K562 (cell line): ENCODE data around the gene KIF3A. TPM values are rescaled to one million over a fixed set of nuclear protein-coding genes. Genes with fewer than 3 reads are reported as not detected.

Experiments used
- ADNP ChIP-seq: fragments of 200-800 bp; sonication (Bioruptor generic); IDR thresholded peaks from 2 replicates; pipeline ENCODE4 v1.6.1; 2016; ENCODE audit warnings: missing genetic modification characterization, missing compliant biosample characterization
- BRF2 ChIP-seq: IDR thresholded peaks from 3 replicates; pipeline ENCODE4 v1.6.1; 2011; ENCODE audit warnings: borderline replicate concordance, mild to moderate bottlenecking; ENCODE audit not compliant: insufficient read length, insufficient read depth
- DIDO1 ChIP-seq: fragments of 450-650 bp; IDR thresholded peaks from 2 replicates; pipeline ENCODE4 v1.6.1; 2016; ENCODE audit warnings: low read depth, missing biosample characterization, missing genetic modification characterization
- JUND ChIP-seq, 2 experiments: IDR thresholded peaks; 2 replicates in 1 of 2; 3 replicates in 1 of 2; pipeline ENCODE4 v1.6.1; 2011; ENCODE audit warnings: borderline replicate concordance in 2 of 2, low read depth in 2 of 2, low read length in 2 of 2, improper control_type of control experiment in 1 of 2, missing biosample characterization in 1 of 2, missing genetic modification characterization in 1 of 2, missing genetic modification reagents in 1 of 2
- KLF10 ChIP-seq: fragments of 250-450 bp; sonication (Bioruptor Pico); IDR thresholded peaks from 2 replicates; pipeline ENCODE4 v1.6.1; 2021; ENCODE audit warnings: matching md5 sums
- LEF1 ChIP-seq: fragments of 450-650 bp; IDR thresholded peaks from 2 replicates; pipeline ENCODE4 v1.6.1; 2016; ENCODE audit warnings: mild to moderate bottlenecking
- MEF2A ChIP-seq: IDR thresholded peaks from 2 replicates; pipeline ENCODE4 v1.6.1; 2011; ENCODE audit warnings: low read depth, mild to moderate bottlenecking, low read length, moderate library complexity; ENCODE audit not compliant: control insufficient read depth
- NCOA1 ChIP-seq: fragments of 450-650 bp; IDR thresholded peaks from 2 replicates; pipeline ENCODE4 v1.6.1; 2016; ENCODE audit warnings: low read depth
- NFE2L1 ChIP-seq: fragments of 450-650 bp; IDR thresholded peaks from 2 replicates; pipeline ENCODE4 v1.6.1; 2016; ENCODE audit warnings: missing genetic modification characterization, low read depth, mild to moderate bottlenecking, missing compliant biosample characterization, moderate library complexity, borderline replicate concordance
- NUFIP1 ChIP-seq: fragments of 450-650 bp; IDR thresholded peaks from 2 replicates; pipeline ENCODE4 v1.6.1; 2018; ENCODE audit not compliant: partially characterized antibody
- POLR2B ChIP-seq: fragments of 450-650 bp; IDR thresholded peaks from 2 replicates; pipeline ENCODE4 v1.6.1; 2018; ENCODE audit warnings: low read depth; ENCODE audit not compliant: partially characterized antibody
- POU5F1 ChIP-seq: fragments of 150-350 bp; IDR thresholded peaks from 2 replicates; pipeline ENCODE4 v1.6.1; 2014; ENCODE audit warnings: borderline replicate concordance, low read length, low read depth, mild to moderate bottlenecking; ENCODE audit not compliant: partially characterized antibody
- RBM34 ChIP-seq: fragments of 200-400 bp; formaldehyde crosslinking; IDR thresholded peaks from 2 replicates; pipeline ENCODE4 v1.6.1; 2018; ENCODE audit warnings: low read length, borderline replicate concordance; ENCODE audit not compliant: insufficient read depth
- SFPQ ChIP-seq: fragments of 200-400 bp; formaldehyde crosslinking; IDR thresholded peaks from 2 replicates; pipeline ENCODE4 v1.6.1; 2017; ENCODE audit warnings: mild to moderate bottlenecking, low read depth, low read length, moderate library complexity
- SUPT5H ChIP-seq: fragments of 450-650 bp; IDR thresholded peaks from 2 replicates; pipeline ENCODE4 v1.6.1; 2016
- TARDBP ChIP-seq: fragments of 450-650 bp; IDR thresholded peaks from 2 replicates; pipeline ENCODE4 v1.6.1; 2016
- TCF15 ChIP-seq: fragments of 250-450 bp; sonication (Bioruptor Pico); IDR thresholded peaks from 2 replicates; pipeline ENCODE4 v1.8.0; 2022; ENCODE audit warnings: moderate library complexity, mild to moderate bottlenecking, inconsistent platforms
- TCF3 ChIP-seq: sonication (generic); formaldehyde crosslinking; IDR thresholded peaks from 2 replicates; pipeline ENCODE4 v1.4.0; 2020; ENCODE audit warnings: mild to moderate bottlenecking, missing genetic modification reagents
- THRAP3 ChIP-seq: fragments of 450-650 bp; IDR thresholded peaks from 2 replicates; pipeline ENCODE4 v1.6.1; 2016; ENCODE audit warnings: mild to moderate bottlenecking, inconsistent platforms, borderline replicate concordance
- XRCC5 ChIP-seq: fragments of 200-400 bp; formaldehyde crosslinking; IDR thresholded peaks from 2 replicates; pipeline ENCODE4 v1.6.1; 2017; ENCODE audit warnings: low read depth, mild to moderate bottlenecking, low read length
- ZFPM2 ChIP-seq: fragments of 250-450 bp; sonication (Bioruptor Pico); IDR thresholded peaks from 2 replicates; pipeline ENCODE4 v1.5.1; 2022; ENCODE audit warnings: mild to moderate bottlenecking
- ZNF253 ChIP-seq: fragments of 250-450 bp; sonication (Bioruptor Pico); conservative IDR thresholded peaks from 2 replicates; pipeline ENCODE4 v1.6.1; 2021; ENCODE audit warnings: mild to moderate bottlenecking
- ZNF740 ChIP-seq, 3 experiments: fragments of 200-800 bp in 1 of 3; sonication (Bioruptor generic) in 1 of 3; sonication (generic) in 1 of 3; formaldehyde crosslinking in 1 of 3; IDR thresholded peaks; 2 replicates each; pipeline versions ENCODE4 v1.6.1 to v1.8.0; 2016 to 2022; ENCODE audit warnings: mild to moderate bottlenecking in 2 of 3, missing compliant biosample characterization in 2 of 3, missing genetic modification characterization in 2 of 3, missing genetic modification reagents in 1 of 3
- polyA plus RNA-seq, 8 experiments: library from polyadenylated mRNA; depleted of rRNA in 4 of 8; stranded (reverse) in 5 of 8; unstranded in 3 of 8; fragments of >200 nt; fragmentation: Nextera tagmentation in 2 of 8; fragmentation: Illumina TruSeq in 1 of 8; extraction: Ambion mirVana in 2 of 8; extraction: Trizol in 1 of 8; gene quantifications; 2 replicates each; pipeline versions ENCODE4 v1.2.1 to v1.2.3, GENCODE V29; 2011 to 2014; ENCODE audit warnings: inconsistent platforms in 1 of 8, missing spikeins in 1 of 8
- total RNA-seq, 7 experiments: library from RNA; depleted of rRNA in 6 of 7; stranded (reverse); fragments of >200 nt in 6 of 7; fragmentation: Illumina TruSeq in 2 of 7; extraction: Trizol in 2 of 7; gene quantifications; 2 replicates each; pipeline versions ENCODE4 v1.2.1 to v1.2.3, GENCODE V29; 2011 to 2021; ENCODE audit warnings: low replicate concordance in 1 of 7

KIF3A gene
- total and polyA plus RNA-seq, 9 of the 15 experiments (the other 6 are each of a cell fraction or from before 2014, with no cell fraction given) = 1.5 to 7.8 (median 6.0) TPM

GRCh38 chr5:132663771-132664695, 73.3 kb downstream of the KIF3A start (continued):
- TF ChIP-seq JUND (IDR thresholded peaks at IDR 0.05; ENCODE audit: borderline replicate concordance, low read depth, low read length) (0 out of 2 replicates have a peak, but pooled peaks have one; percentile 8), JUND (tag; IDR thresholded peaks at IDR 0.05; ENCODE audit: borderline replicate concordance, low read depth, low read length) (no peak; the same call in 2 of the 3 replicates), ZNF253 (CRISPR knock-in tag) (no peak), TCF15 (CRISPR knock-in tag) (peak; percentile 64; the same call in 1 of the 2 replicates), BRF2 (no peak), SFPQ (no peak), SUPT5H (no peak), NCOA1 (no peak), TARDBP (no peak), THRAP3 (no peak), MEF2A (peak; percentile 86), ZNF740 (CRISPR knock-in tag; IDR thresholded peaks at IDR 0.05) (no peak), ZNF740 (tag; IDR thresholded peaks at IDR 0.05) (no peak; a peak in 1 of 4 replicates), NFE2L1 (tag) (no peak), RBM34 (no peak), POLR2B (no peak), ADNP (tag) (no peak), POU5F1 (no peak), TCF3 (CRISPR knock-in tag) (no peak), DIDO1 (tag) (no peak), ZFPM2 (CRISPR knock-in tag) (no peak), LEF1 (peak; percentile 85), XRCC5 (no peak), NUFIP1 (no peak), KLF10 (no peak)
